Lung (tissue), 12 donors: Measurements from ENCODE around the gene FOXP1. TPM values are rescaled to one million over a fixed set of nuclear protein-coding genes. Genes with fewer than 3 reads are reported as not detected.

ENCODE experiments used
- ATAC-seq: fragments of 200-7000 bp; cut with Tn5 transposase; one replicate; pipeline ENCODE4 v1.9.1; 2020; ENCODE audit warnings: moderate number of reproducible peaks; ENCODE audit not compliant: insufficient read depth, low FRiP score
- DNase-seq, 3 donors: peaks; one replicate each; pipeline ENCODE4 v3.0.0-alpha.2; 2013 to 2017
- H3K27ac ChIP-seq, 2 donors: one replicate each; pipeline ENCODE4 v1.5.1; 2013; ENCODE audit warnings: mild to moderate bottlenecking in 2 of 2, moderate library complexity in 2 of 2, control low read depth in 1 of 2, inconsistent platforms in 1 of 2, low read depth in 1 of 2, low read length in 1 of 2
- H3K27me3 ChIP-seq, 3 donors: one replicate each; pipeline ENCODE4 v1.5.1; 2013; ENCODE audit warnings: low read length in 2 of 3; ENCODE audit not compliant: control insufficient read depth in 3 of 3, insufficient read depth in 3 of 3
- H3K36me3 ChIP-seq, 4 donors: one replicate each; pipeline ENCODE4 v1.5.1; 2013; ENCODE audit warnings: low read length in 4 of 4, mild to moderate bottlenecking in 1 of 4, moderate library complexity in 1 of 4; ENCODE audit not compliant: control insufficient read depth in 4 of 4, insufficient read depth in 4 of 4
- H3K4me1 ChIP-seq, 5 donors: one replicate each; pipeline ENCODE4 v1.5.1; 2013; ENCODE audit warnings: low read length in 5 of 5, mild to moderate bottlenecking in 2 of 5, moderate library complexity in 1 of 5; ENCODE audit not compliant: control insufficient read depth in 5 of 5, insufficient read depth in 5 of 5
- H3K4me3 ChIP-seq: one replicate; pipeline ENCODE4 v1.5.1; 2013; ENCODE audit warnings: mild to moderate bottlenecking, control low read depth, moderate library complexity
- H3K9ac ChIP-seq, 2 donors: one replicate each; pipeline ENCODE4 v1.5.1; 2013; ENCODE audit warnings: low read length in 2 of 2, control low read depth in 1 of 2; ENCODE audit not compliant: insufficient read depth in 1 of 2
- H3K9me3 ChIP-seq, 4 donors: one replicate each; pipeline ENCODE4 v1.5.1; 2013; ENCODE audit warnings: low read length in 3 of 4, mild to moderate bottlenecking in 1 of 4, moderate library complexity in 1 of 4; ENCODE audit not compliant: control insufficient read depth in 4 of 4, insufficient read depth in 3 of 4
- CTCF ChIP-seq: IDR thresholded peaks from 2 replicates; pipeline ENCODE4 v1.5.1; 2012; ENCODE audit warnings: mild to moderate bottlenecking; ENCODE audit errors: control extremely low read depth, extremely low read depth
- WGBS, 2 donors: extraction: QIAGEN DNeasy Blood & Tissue Kit; methylation state at CpG; one replicate each; pipeline ENCODE4 v1.1.7; 2013; 5-methylcytosine and 5-hydroxymethylcytosine counted together
- polyA plus RNA-seq, 2 donors: library from polyadenylated mRNA; stranded (reverse); fragments of 200-250 nt; gene quantifications; one replicate each; pipeline ENCODE4 v1.2.1, GENCODE V29; 2013
- total RNA-seq, 2 donors: library from RNA; depleted of rRNA in 1 of 2; stranded (reverse); fragments of >200 nt in 1 of 2; gene quantifications; one replicate each; pipeline ENCODE4 v1.2.1, GENCODE V29; 2014 to 2021
- donor health status: control.
- donor health status: control.
- donor health status: Bipolar disorder and iron deficiency.
- donor health status: healthy.
- donor health status: DM: yes; HTN: yes; CAD: no.

Gene FOXP1
- total and polyA plus RNA-seq, 4 donors = 13.8 to 287 (median 73.9) TPM

GRCh38 chr3:71564361-71564760 lies 19.2 kb downstream of the FOXP1 start:
- peaks cover 0 to 2% (median under 1%) of the 10 kb centered on the region in 4 donors for H3K36me3 ChIP-seq
- ATAC-seq (no peak), DNase-seq (no peak)
- WGBS, 2 donors = 92 to 93% methylated on average over 6 of the region's 6 CpGs
- no peak overlapping the region for H3K9ac ChIP-seq
- H3K4me3 ChIP-seq = no peak overlapping the region
- TF ChIP-seq CTCF = no peak
- no peaks in the 10 kb centered on the region for H3K27me3 ChIP-seq
- no peak overlapping the region for H3K27ac ChIP-seq
- H3K9me3 ChIP-seq = no peaks in the 10 kb centered on the region
- H3K4me1 ChIP-seq = peaks cover 0 to 7% (median 0%) of the 10 kb centered on the region in 5 donors

DNA sequence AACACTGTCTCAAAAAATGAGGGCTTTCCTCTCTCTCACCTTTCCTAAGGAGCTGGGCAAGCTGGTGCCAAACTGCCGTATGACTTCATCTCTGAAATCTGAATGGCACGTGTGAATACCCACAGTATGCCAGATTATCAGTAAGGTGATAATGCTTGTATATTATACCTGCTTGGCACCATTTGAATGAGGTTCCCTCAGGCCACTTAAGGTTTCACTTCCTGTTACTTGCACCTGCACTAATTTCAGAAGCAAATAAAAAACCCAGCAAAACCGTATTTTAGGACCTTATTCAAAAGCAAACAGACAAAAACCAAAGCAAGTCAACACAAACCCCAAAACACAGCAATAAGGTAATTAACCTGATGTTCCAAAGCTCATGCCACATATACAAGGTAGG lies 19.7 kb downstream of the FOXP1 start:
- Histone ChIP-seq H3K9me3 (no peaks in the 10 kb centered on the region), H3K36me3 (peaks cover 0 to 2% (median under 1%) of the 10 kb centered on the region in 4 donors), H3K27me3 (no peaks in the 10 kb centered on the region), H3K4me3 (no peak overlapping the region), H3K4me1 (peaks cover 0 to 7% (median 0%) of the 10 kb centered on the region in 5 donors), H3K27ac (no peak overlapping the region), H3K9ac (no peak overlapping the region)
- WGBS, 2 donors = 73 to 84% methylated on average over 3 of the region's 3 CpGs
- no peak for TF ChIP-seq CTCF
- DNase-seq = no peak
- ATAC-seq = no peak

DNA sequence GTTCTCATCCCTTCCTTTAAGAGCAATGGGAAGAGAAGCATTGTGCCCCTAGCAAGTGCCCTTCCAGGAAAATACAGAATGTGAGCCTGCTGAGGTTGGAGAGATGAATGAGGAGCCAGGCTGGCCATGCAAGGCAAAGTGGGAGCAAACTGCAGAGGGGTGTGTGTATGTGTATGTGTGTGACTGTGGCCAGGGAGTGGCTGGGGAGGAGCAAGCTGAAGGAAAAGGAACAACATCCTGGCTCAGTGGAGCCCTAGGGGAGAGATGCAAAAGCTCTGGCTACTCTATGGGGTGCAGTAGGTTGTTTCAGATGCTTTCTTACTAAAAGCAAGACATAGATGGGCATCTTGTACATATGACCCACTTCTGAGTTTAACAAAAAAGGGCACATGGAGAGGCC lies 20.6 kb downstream of the FOXP1 start:
- Histone ChIP-seq H3K27me3 (no peaks in the 10 kb centered on the region), H3K27ac (no peak overlapping the region), H3K36me3 (peaks cover 0 to 2% (median under 1%) of the 10 kb centered on the region in 4 donors), H3K9me3 (no peaks in the 10 kb centered on the region), H3K4me1 (peaks cover 0 to 6% (median 0%) of the 10 kb centered on the region in 5 donors), H3K4me3 (no peak overlapping the region), H3K9ac (no peak overlapping the region)
- ATAC-seq (no peak), DNase-seq (no peak)
- TF ChIP-seq CTCF = no peak

- ATAC-seq (no peak), DNase-seq (no peak)
- WGBS, 2 donors = 97 to 98% methylated on average over 2 of the region's 2 CpGs
- Histone ChIP-seq H3K4me3 (no peak overlapping the region), H3K27ac (no peak overlapping the region), H3K36me3 (peaks cover 0 to 2% (median 0%) of the 10 kb centered on the region in 4 donors), H3K9ac (no peak overlapping the region), H3K27me3 (no peaks in the 10 kb centered on the region), H3K9me3 (no peaks in the 10 kb centered on the region), H3K4me1 (peaks cover 0 to 6% (median 0%) of the 10 kb centered on the region in 5 donors)
- no peak for TF ChIP-seq CTCF
These were observed 22.9 kb downstream of the FOXP1 start for GRCh38 chr3:71560665-71561064.
